ENCODE measurements around the gene TOR4A. TPM values are rescaled to one million over a fixed set of nuclear protein-coding genes. Genes with fewer than 3 reads are reported as not detected.

TOR4A gene
- total RNA-seq, 2 donors from 2014 or later: 14.2 to 18.9 TPM

DNA sequence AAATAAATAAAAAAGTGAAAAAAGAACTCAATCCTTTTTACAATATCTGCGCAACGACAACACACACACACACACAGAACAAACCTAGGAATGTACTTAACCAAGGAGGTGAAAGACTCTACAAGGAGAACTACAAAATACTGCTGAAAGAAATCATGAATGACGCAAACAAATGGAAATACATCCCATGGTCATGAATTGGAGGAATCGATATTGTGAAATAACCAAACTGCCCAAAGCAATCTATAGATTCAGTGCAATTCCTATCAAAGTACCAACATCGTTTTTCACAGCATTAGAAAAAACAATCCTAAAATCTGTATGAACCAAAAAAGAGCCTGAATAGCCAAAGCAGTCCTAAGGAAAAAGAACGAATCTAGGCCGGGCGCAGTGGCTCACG is 54.4 kb downstream of the TOR4A start:
- H3K27me3 ChIP-seq (ENCODE audit: control insufficient read depth, insufficient read depth, low read length, poor library complexity, severe bottlenecking): peaks cover 4% of the 10 kb centered on the region
- peaks cover 13% of the 10 kb centered on the region for H3K27me3 Mint-ChIP-seq (ENCODE audit: insufficient read depth)
- H3K36me3 Mint-ChIP-seq (ENCODE audit: low read depth): no peaks in the 10 kb centered on the region
- no peaks in the 10 kb centered on the region for H3K36me3 ChIP-seq (ENCODE audit: control insufficient read depth, insufficient read depth, low read length)
- H3K4me1 ChIP-seq (ENCODE audit: control insufficient read depth, insufficient read depth, low read length): no peaks in the 10 kb centered on the region
- WGBS, 2 experiments (ENCODE audit: insufficient coverage in 1 of 2, insufficient read length in 1 of 2): 89 to 96% methylated on average over 7 to 8 of the region's 9 CpGs
- peaks cover 24% of the 10 kb centered on the region for H3K9me3 Mint-ChIP-seq
- H3K4me3 ChIP-seq (ENCODE audit: low read length): no peak overlapping the region
- H3K9me3 ChIP-seq (ENCODE audit: control insufficient read depth, low read length): peaks cover 26% of the 10 kb centered on the region
- H3K4me3 Mint-ChIP-seq: no peak overlapping the region
- DNase-seq: no peak
- TF ChIP-seq, protein P1, sequence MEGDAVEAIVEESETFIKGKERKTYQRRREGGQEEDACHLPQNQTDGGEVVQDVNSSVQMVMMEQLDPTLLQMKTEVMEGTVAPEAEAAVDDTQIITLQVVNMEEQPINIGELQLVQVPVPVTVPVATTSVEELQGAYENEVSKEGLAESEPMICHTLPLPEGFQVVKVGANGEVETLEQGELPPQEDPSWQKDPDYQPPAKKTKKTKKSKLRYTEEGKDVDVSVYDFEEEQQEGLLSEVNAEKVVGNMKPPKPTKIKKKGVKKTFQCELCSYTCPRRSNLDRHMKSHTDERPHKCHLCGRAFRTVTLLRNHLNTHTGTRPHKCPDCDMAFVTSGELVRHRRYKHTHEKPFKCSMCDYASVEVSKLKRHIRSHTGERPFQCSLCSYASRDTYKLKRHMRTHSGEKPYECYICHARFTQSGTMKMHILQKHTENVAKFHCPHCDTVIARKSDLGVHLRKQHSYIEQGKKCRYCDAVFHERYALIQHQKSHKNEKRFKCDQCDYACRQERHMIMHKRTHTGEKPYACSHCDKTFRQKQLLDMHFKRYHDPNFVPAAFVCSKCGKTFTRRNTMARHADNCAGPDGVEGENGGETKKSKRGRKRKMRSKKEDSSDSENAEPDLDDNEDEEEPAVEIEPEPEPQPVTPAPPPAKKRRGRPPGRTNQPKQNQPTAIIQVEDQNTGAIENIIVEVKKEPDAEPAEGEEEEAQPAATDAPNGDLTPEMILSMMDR (conservative IDR thresholded peaks at IDR 0.05): no peak
- no peak overlapping the region for H3K9ac ChIP-seq (ENCODE audit: extremely low read depth, low read length, poor library complexity, severe bottlenecking)
- no peak overlapping the region for H3K27ac Mint-ChIP-seq
- no peak overlapping the region for H3K27ac ChIP-seq (ENCODE audit: low read depth, low read length)
- no peaks in the 10 kb centered on the region for H3K4me1 Mint-ChIP-seq

Other genes with a start within 250 kb of the TOR4A start
- 10 to 100 TPM; 21.5 to 30.0 TPM for gene ABCA2, start 249.5 kb upstream of the TOR4A start, total RNA-seq
- not detected for gene FUT7, start 245.6 kb upstream of the TOR4A start, total RNA-seq
- 10 to 100 TPM; 60.8 to 73.3 TPM for gene NPDC1, start 231.5 kb upstream of the TOR4A start, total RNA-seq
- gene ENTPD2, start 223.7 kb upstream of the TOR4A start, total RNA-seq: 1 to 10 TPM; 1.2 to 2.4 TPM
- 10 to 100 TPM; 20.8 to 24.9 TPM for gene SAPCD2, start 207.2 kb upstream of the TOR4A start, total RNA-seq
- 1 to 10 TPM; 2.6 to 4.5 TPM for gene UAP1L1, start 200.2 kb upstream of the TOR4A start, total RNA-seq
- 10 to 100 TPM; 62.1 to 63.5 TPM for gene MAN1B1, start 190.7 kb upstream of the TOR4A start, total RNA-seq
- gene DPP7, start 163.0 kb upstream of the TOR4A start, total RNA-seq: 10 to 100 TPM; 20.1 to 30.6 TPM
- under 1 TPM; 0.35 to 0.73 TPM for gene GRIN1, start 138.6 kb upstream of the TOR4A start, total RNA-seq
- under 1 TPM in 1 of 2 donors, not detected in 1; 0.53 TPM for gene LRRC26, start 107.7 kb upstream of the TOR4A start, total RNA-seq
- under 1 TPM in 1 of 2 donors, not detected in 1; 0.62 TPM for gene TMEM210, start 105.7 kb upstream of the TOR4A start, total RNA-seq
- gene ANAPC2, start 89.2 kb upstream of the TOR4A start, total RNA-seq: 10 to 100 TPM; 66.5 to 69.2 TPM
- gene SSNA1, start 89.0 kb upstream of the TOR4A start, total RNA-seq: 10 to 100 TPM; 66.5 to 67.7 TPM
- 10 to 100 TPM; 19.0 to 23.9 TPM for gene TPRN, start 77.0 kb upstream of the TOR4A start, total RNA-seq
- 10 to 100 TPM; 34.0 to 39.5 TPM for gene TMEM203, start 72.1 kb upstream of the TOR4A start, total RNA-seq
- gene NDOR1, start 72.0 kb upstream of the TOR4A start, total RNA-seq: 10 to 100 TPM; 39.2 to 41.4 TPM
- 10 to 100 TPM; 10.5 to 15.6 TPM for gene RNF208, start 55.5 kb upstream of the TOR4A start, total RNA-seq
- gene CYSRT1, start 52.6 kb upstream of the TOR4A start, total RNA-seq: 1 to 10 TPM; 1.4 to 1.8 TPM
- under 1 TPM; 0.24 to 0.38 TPM for gene RNF224, start 50.2 kb upstream of the TOR4A start, total RNA-seq
- gene SLC34A3, start 46.8 kb upstream of the TOR4A start, total RNA-seq: under 1 TPM in 1 of 2 donors, not detected in 1; 0.15 TPM
- gene TUBB4B, start 36.4 kb upstream of the TOR4A start, total RNA-seq: 100 to 1,000 TPM; 328 to 415 TPM
- gene STPG3, start 26.4 kb upstream of the TOR4A start, total RNA-seq: not detected
- gene NELFB, start 22.4 kb upstream of the TOR4A start, total RNA-seq: 10 to 100 TPM; 73.3 to 86.6 TPM
- 10 to 100 TPM; 12.1 to 12.9 TPM for gene NRARP, start 24.5 kb downstream of the TOR4A start, total RNA-seq
- gene EXD3, start 145.4 kb downstream of the TOR4A start, total RNA-seq: 10 to 100 TPM; 15.5 to 31.0 TPM
- gene NOXA1, start 145.7 kb downstream of the TOR4A start, total RNA-seq: 1 to 10 TPM; 5.0 to 5.9 TPM
- gene ENTPD8, start 163.6 kb downstream of the TOR4A start, total RNA-seq: under 1 TPM; 0.33 to 0.75 TPM
- gene NSMF, start 181.6 kb downstream of the TOR4A start, total RNA-seq: 10 to 100 TPM; 58.9 to 66.0 TPM

All from endodermal cell (in vitro differentiated cells).